Measurements from ENCODE around the gene PCBP1.

DNA sequence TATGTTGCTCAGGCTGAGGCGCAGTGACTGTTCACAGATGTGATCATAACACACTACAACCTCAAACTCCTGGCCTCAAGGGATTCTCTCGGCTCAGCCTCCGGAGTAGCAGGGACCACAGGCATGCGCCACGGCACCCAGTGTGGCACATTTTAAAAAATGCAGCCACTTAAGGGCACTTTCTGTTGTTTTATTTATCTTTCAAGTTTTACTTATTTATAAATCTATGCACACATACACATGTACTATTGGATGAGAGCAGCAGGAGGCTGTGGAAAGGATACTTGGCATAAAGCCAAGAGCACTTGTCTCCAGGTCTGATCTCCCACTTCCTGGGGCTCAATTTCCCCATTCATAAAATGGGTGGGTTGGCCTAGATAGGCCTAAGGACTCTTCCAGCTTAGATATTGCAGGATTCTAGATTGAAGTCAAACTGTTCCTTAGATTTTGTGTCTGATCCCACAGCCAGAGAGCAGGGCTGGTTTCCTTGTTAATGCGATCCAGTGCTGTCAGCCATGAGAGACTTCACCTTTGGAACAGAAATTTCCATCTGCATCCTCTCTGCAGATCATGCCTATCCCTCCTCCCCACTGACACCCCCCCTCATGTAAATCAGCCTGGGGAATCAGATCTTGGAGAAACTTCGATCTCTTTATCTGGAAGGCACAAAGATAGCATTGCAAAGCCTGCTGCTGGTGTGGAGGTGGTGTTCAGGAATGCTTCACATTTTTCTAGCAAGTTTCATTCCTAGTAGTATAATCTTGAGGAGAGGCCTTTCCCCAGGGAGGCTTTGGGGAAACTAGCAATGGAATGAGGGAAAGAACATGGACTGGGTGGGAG is 24.7 kb downstream of the PCBP1 start:
- TF ChIP-seq, protein P1, sequence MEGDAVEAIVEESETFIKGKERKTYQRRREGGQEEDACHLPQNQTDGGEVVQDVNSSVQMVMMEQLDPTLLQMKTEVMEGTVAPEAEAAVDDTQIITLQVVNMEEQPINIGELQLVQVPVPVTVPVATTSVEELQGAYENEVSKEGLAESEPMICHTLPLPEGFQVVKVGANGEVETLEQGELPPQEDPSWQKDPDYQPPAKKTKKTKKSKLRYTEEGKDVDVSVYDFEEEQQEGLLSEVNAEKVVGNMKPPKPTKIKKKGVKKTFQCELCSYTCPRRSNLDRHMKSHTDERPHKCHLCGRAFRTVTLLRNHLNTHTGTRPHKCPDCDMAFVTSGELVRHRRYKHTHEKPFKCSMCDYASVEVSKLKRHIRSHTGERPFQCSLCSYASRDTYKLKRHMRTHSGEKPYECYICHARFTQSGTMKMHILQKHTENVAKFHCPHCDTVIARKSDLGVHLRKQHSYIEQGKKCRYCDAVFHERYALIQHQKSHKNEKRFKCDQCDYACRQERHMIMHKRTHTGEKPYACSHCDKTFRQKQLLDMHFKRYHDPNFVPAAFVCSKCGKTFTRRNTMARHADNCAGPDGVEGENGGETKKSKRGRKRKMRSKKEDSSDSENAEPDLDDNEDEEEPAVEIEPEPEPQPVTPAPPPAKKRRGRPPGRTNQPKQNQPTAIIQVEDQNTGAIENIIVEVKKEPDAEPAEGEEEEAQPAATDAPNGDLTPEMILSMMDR (IDR thresholded peaks at IDR 0.05) = no peak
- TF ChIP-seq POLR2A (IDR thresholded peaks at IDR 0.05) = no peak
